Breast epithelium (tissue), 3 donors: ENCODE results near the gene C6orf136.

Experiments used
- POLR2A ChIP-seq: fragments of 450-650 bp; IDR thresholded peaks from one replicate; pipeline ENCODE4 v1.6.1; 2016; ENCODE audit warnings: antibody characterized with exemption, mild to moderate bottlenecking, moderate library complexity
- TF ChIP-seq, protein P1 (sequence below), 3 donors: fragments of 450-650 bp; IDR thresholded peaks; one replicate each; pipeline ENCODE4 v1.5.1; 2016 to 2017; ENCODE audit warnings: antibody characterized with exemption in 3 of 3, mild to moderate bottlenecking in 3 of 3, moderate library complexity in 3 of 3

- TF ChIP-seq, protein P1, sequence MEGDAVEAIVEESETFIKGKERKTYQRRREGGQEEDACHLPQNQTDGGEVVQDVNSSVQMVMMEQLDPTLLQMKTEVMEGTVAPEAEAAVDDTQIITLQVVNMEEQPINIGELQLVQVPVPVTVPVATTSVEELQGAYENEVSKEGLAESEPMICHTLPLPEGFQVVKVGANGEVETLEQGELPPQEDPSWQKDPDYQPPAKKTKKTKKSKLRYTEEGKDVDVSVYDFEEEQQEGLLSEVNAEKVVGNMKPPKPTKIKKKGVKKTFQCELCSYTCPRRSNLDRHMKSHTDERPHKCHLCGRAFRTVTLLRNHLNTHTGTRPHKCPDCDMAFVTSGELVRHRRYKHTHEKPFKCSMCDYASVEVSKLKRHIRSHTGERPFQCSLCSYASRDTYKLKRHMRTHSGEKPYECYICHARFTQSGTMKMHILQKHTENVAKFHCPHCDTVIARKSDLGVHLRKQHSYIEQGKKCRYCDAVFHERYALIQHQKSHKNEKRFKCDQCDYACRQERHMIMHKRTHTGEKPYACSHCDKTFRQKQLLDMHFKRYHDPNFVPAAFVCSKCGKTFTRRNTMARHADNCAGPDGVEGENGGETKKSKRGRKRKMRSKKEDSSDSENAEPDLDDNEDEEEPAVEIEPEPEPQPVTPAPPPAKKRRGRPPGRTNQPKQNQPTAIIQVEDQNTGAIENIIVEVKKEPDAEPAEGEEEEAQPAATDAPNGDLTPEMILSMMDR (IDR thresholded peaks at IDR 0.05) = no peak
- peak; percentile 94 for TF ChIP-seq POLR2A
These were observed 29.2 kb upstream of the C6orf136 start, which contains the start of gene MRPS18B for GRCh38 chr6:30617565-30618269.
